H1 (cell line): ENCODE data around the gene CD37. TPM values are rescaled to one million over a fixed set of nuclear protein-coding genes. Genes with fewer than 3 reads are reported as not detected.

Experiments used
- CTCF ChIA-PET: fragments of 300-600 bp; sonication (Branson Sonifier 250); formaldehyde crosslinking; loops from one replicate; lab custom pipeline; 2021; ENCODE audit not compliant: partially characterized antibody; lab: Charles Lee
- POLR2A ChIA-PET: fragments of 300-600 bp; sonication (Branson Sonifier 250); formaldehyde crosslinking; loops from one replicate; lab custom pipeline; 2021; ENCODE audit warnings: inconsistent platforms; ENCODE audit not compliant: partially characterized antibody; lab: Charles Lee
- DNase-seq, 2 experiments: peaks; one replicate each; pipeline versions ENCODE4 v3.0.0 to v3.0.0-alpha.2; 2010 to 2022; ENCODE audit warnings: low spot score in 2 of 2, low read depth in 1 of 2, mixed read lengths in 1 of 2
- FAIRE-seq: peaks from 2 replicates; lab custom pipeline; 2011; peaks lifted over from hg19 to GRCh38; lab: Jason Lieb, UNC
- H2AFZ ChIP-seq: 2 replicates; pipeline ENCODE4 v1.8.1; 2012; ENCODE audit warnings: low read length, inconsistent platforms
- H2AK5ac ChIP-seq: 2 replicates; pipeline ENCODE4 v1.6.1; 2013; ENCODE audit warnings: low read depth, low read length
- H2BK120ac ChIP-seq: replicated peaks from 2 replicates; pipeline ENCODE3; 2013; ENCODE audit warnings: low read depth, low read length, inconsistent platforms
- H2BK12ac ChIP-seq: 2 replicates; pipeline ENCODE4 v1.6.1; 2013; ENCODE audit warnings: low read depth, low read length
- H2BK15ac ChIP-seq: 2 replicates; pipeline ENCODE4 v1.6.1; 2013; ENCODE audit warnings: low read length
- H2BK20ac ChIP-seq: 2 replicates; pipeline ENCODE4 v1.6.1; 2013; ENCODE audit warnings: low read length
- H2BK5ac ChIP-seq: 2 replicates; pipeline ENCODE4 v1.6.1; 2013; ENCODE audit warnings: low read depth, low read length
- H3K14ac ChIP-seq: 2 replicates; pipeline ENCODE4 v1.6.1; 2013; ENCODE audit warnings: inconsistent platforms; ENCODE audit not compliant: insufficient read length
- H3K18ac ChIP-seq: 2 replicates; pipeline ENCODE4 v1.6.1; 2013; ENCODE audit warnings: low read length; ENCODE audit errors: extremely low read depth
- H3K23ac ChIP-seq: 2 replicates; pipeline ENCODE4 v1.6.1; 2013; ENCODE audit warnings: inconsistent platforms; ENCODE audit not compliant: insufficient read length
- H3K23me2 ChIP-seq: 2 replicates; pipeline ENCODE4 v1.6.1; 2013; ENCODE audit warnings: low read depth, low read length
- H3K27ac ChIP-seq: 2 replicates; pipeline ENCODE4 v1.6.1; 2011; ENCODE audit warnings: low read depth, low read length, inconsistent platforms
- H3K27me3 ChIP-seq, 4 experiments: replicated peaks in 1 of 4; 1 replicate in 1 of 4; 2 replicates in 3 of 4; pipeline versions ENCODE4 v1.6.1 to v1.8.1; 2011 to 2013; ENCODE audit warnings: low read length in 3 of 4, mild to moderate bottlenecking in 3 of 4, inconsistent platforms in 2 of 4, mixed read lengths in 2 of 4, moderate library complexity in 1 of 4; ENCODE audit not compliant: control insufficient read depth in 3 of 4, insufficient read depth in 3 of 4; ENCODE audit errors: extremely low read depth in 1 of 4
- H3K36me3 ChIP-seq, 4 experiments: 2 replicates each; pipeline versions ENCODE4 v1.6.1 to v1.8.1; 2011 to 2013; ENCODE audit warnings: mild to moderate bottlenecking in 4 of 4, low read length in 3 of 4, moderate library complexity in 2 of 4, control low read depth in 1 of 4, inconsistent platforms in 1 of 4; ENCODE audit not compliant: insufficient read depth in 4 of 4, control insufficient read depth in 2 of 4
- H3K4ac ChIP-seq: replicated peaks from 2 replicates; pipeline ENCODE3; 2013; ENCODE audit warnings: low read length, low read depth, mixed read lengths, inconsistent platforms; ENCODE audit not compliant: insufficient read length
- H3K4me1 ChIP-seq, 4 experiments: replicated peaks in 1 of 4; 1 replicate in 1 of 4; 2 replicates in 3 of 4; pipeline versions ENCODE4 v1.6.1 to v1.8.1; 2011 to 2013; ENCODE audit warnings: low read length in 3 of 4, inconsistent platforms in 2 of 4, mixed read lengths in 1 of 4; ENCODE audit not compliant: insufficient read depth in 4 of 4, control insufficient read depth in 3 of 4
- H3K4me2 ChIP-seq, 2 experiments: 2 replicates each; pipeline versions ENCODE4 v1.6.1 to v1.8.1; 2011 to 2013; ENCODE audit warnings: low read depth in 2 of 2, low read length in 2 of 2, control low read depth in 1 of 2, inconsistent platforms in 1 of 2, mild to moderate bottlenecking in 1 of 2; ENCODE audit not compliant: insufficient read depth in 1 of 2
- H3K4me3 ChIP-seq, 4 experiments: fragments of 200-600, 300-600 bp in 1 of 4; sonication (generic), shearing (Covaris generic), sonication (Bioruptor Twin) in 1 of 4; 2 replicates each; pipeline versions ENCODE4 v1.5.1 to v1.8.1; 2011 to 2016; ENCODE audit warnings: low read length in 4 of 4, low read depth in 3 of 4, control low read depth in 2 of 4, inconsistent platforms in 2 of 4, mild to moderate bottlenecking in 2 of 4, mixed read lengths in 1 of 4, moderate library complexity in 1 of 4; ENCODE audit not compliant: insufficient read depth in 2 of 4; ENCODE audit errors: extremely low read depth in 1 of 4
- H3K56ac ChIP-seq: replicated peaks from 2 replicates; pipeline ENCODE3; 2013; ENCODE audit warnings: low read depth, mild to moderate bottlenecking, mixed read lengths, low read length, inconsistent platforms; ENCODE audit not compliant: insufficient read length
- H3K79me1 ChIP-seq: 2 replicates; pipeline ENCODE4 v1.6.1; 2013; ENCODE audit warnings: low read depth, low read length, control low read depth
- H3K79me2 ChIP-seq, 2 experiments: 2 replicates each; pipeline versions ENCODE4 v1.6.1 to v1.8.1; 2012 to 2013; ENCODE audit warnings: low read length in 2 of 2, mild to moderate bottlenecking in 2 of 2, inconsistent platforms in 1 of 2; ENCODE audit not compliant: insufficient read depth in 2 of 2, control insufficient read depth in 1 of 2
- H3K9ac ChIP-seq, 4 experiments: replicated peaks in 1 of 4; 1 replicate in 1 of 4; 2 replicates in 3 of 4; pipeline versions ENCODE4 v1.6.1 to v1.8.1; 2011 to 2013; ENCODE audit warnings: low read depth in 3 of 4, low read length in 3 of 4, control low read depth in 2 of 4, mild to moderate bottlenecking in 2 of 4, moderate library complexity in 2 of 4, inconsistent platforms in 1 of 4; ENCODE audit errors: extremely low read depth in 1 of 4
- H3K9me3 ChIP-seq, 2 experiments: 2 replicates each; pipeline versions ENCODE4 v1.6.1 to v1.8.1; 2012 to 2013; ENCODE audit warnings: mild to moderate bottlenecking in 2 of 2, moderate library complexity in 2 of 2, control low read depth in 1 of 2, inconsistent platforms in 1 of 2, low read depth in 1 of 2, low read length in 1 of 2, mixed read lengths in 1 of 2; ENCODE audit not compliant: insufficient read depth in 2 of 2
- H4K20me1 ChIP-seq, 2 experiments: replicated peaks in 1 of 2; 2 replicates each; pipeline versions ENCODE3 to v1.8.1; 2011 to 2013; ENCODE audit warnings: inconsistent platforms in 2 of 2, low read length in 2 of 2, mild to moderate bottlenecking in 1 of 2; ENCODE audit not compliant: insufficient read depth in 2 of 2, control insufficient read depth in 1 of 2
- H4K5ac ChIP-seq: 2 replicates; pipeline ENCODE4 v1.6.1; 2013; ENCODE audit warnings: low read length, low read depth, mixed read lengths, inconsistent platforms; ENCODE audit not compliant: insufficient read length
- H4K8ac ChIP-seq: 2 replicates; pipeline ENCODE4 v1.8.0; 2013; ENCODE audit warnings: mild to moderate bottlenecking, moderate library complexity, low read length, inconsistent platforms; ENCODE audit not compliant: insufficient read depth; ENCODE audit errors: extremely low read depth
- H4K91ac ChIP-seq: replicated peaks from 2 replicates; pipeline ENCODE3; 2013; ENCODE audit warnings: low read length, mixed read lengths, inconsistent platforms; ENCODE audit not compliant: insufficient read length
- BACH1 ChIP-seq: IDR thresholded peaks from 2 replicates; pipeline ENCODE4 v1.6.1; 2012; ENCODE audit warnings: low read length, improper control_type of control experiment
- CBX5 ChIP-seq: fragments of 300-800, 300-1000 bp; sonication (generic); IDR thresholded peaks from 2 replicates; pipeline ENCODE4 v1.7.1; 2016; ENCODE audit warnings: antibody characterized with exemption, low read length, low read depth
- CBX8 ChIP-seq: fragments of 300-800, 300-1000 bp; sonication (generic); IDR thresholded peaks from 2 replicates; pipeline ENCODE4 v1.7.1; 2016; ENCODE audit warnings: low read depth, low read length, borderline replicate concordance
- CHD1 ChIP-seq: IDR thresholded peaks from 2 replicates; pipeline ENCODE4 v1.6.1; 2012; ENCODE audit warnings: low read depth, low read length, improper control_type of control experiment
- CREB1 ChIP-seq: IDR thresholded peaks from 2 replicates; pipeline ENCODE4 v1.6.1; 2012; ENCODE audit warnings: inconsistent platforms
- E2F6 ChIP-seq: IDR thresholded peaks from 2 replicates; pipeline ENCODE4 v1.6.1; 2012; ENCODE audit warnings: inconsistent platforms
- GTF2F1 ChIP-seq: IDR thresholded peaks from 2 replicates; pipeline ENCODE4 v1.6.1; 2012; ENCODE audit warnings: low read depth, low read length, improper control_type of control experiment, borderline replicate concordance
- RBBP5 ChIP-seq: IDR thresholded peaks from 2 replicates; pipeline ENCODE4 v1.7.1; 2012; ENCODE audit warnings: low read depth, mild to moderate bottlenecking, inconsistent platforms, low read length, moderate library complexity, borderline replicate concordance
- SRF ChIP-seq: IDR thresholded peaks from 2 replicates; pipeline ENCODE4 v1.6.1; 2011; ENCODE audit warnings: mild to moderate bottlenecking, low read depth, low read length, moderate library complexity
- TAF1 ChIP-seq: IDR thresholded peaks from 2 replicates; pipeline ENCODE4 v1.6.1; 2011; ENCODE audit warnings: mild to moderate bottlenecking, low read depth, low read length
- WGBS, 2 experiments: shearing (Covaris generic) in 1 of 2; methylation state at CpG; one replicate each; pipeline versions ENCODE4 v1.1.6 to v1.1.7; 2013 to 2015; ENCODE audit warnings: low lambda C conversion rate in 2 of 2, mixed read lengths in 2 of 2, inconsistent platforms in 1 of 2, low coverage in 1 of 2, missing lambda C conversion rate in 1 of 2; ENCODE audit not compliant: insufficient replicate concordance in 2 of 2, insufficient coverage in 1 of 2, insufficient read length in 1 of 2; ENCODE audit errors: extremely low coverage in 1 of 2, missing lambda C conversion rate in 1 of 2; 5-methylcytosine and 5-hydroxymethylcytosine counted together
- polyA plus RNA-seq, 7 experiments: library from polyadenylated mRNA; depleted of rRNA in 3 of 7; stranded (reverse) in 5 of 7; unstranded in 2 of 7; fragments of >200 nt in 5 of 7; fragments of 200-250 nt in 2 of 7; gene quantifications; 1 replicate in 5 of 7; 2 replicates in 1 of 7; 4 replicates in 1 of 7; pipeline versions ENCODE4 v1.2.1 to v1.2.3, GENCODE V29; 2011 to 2013; ENCODE audit warnings: missing spikeins in 2 of 7, mixed read lengths in 2 of 7
- total RNA-seq: library from RNA; stranded (reverse); fragmentation: NEBNext Ultra II Directional; extraction: Animal tissue kit (Norgen Biotek cat#: 25700); gene quantifications from 2 replicates; pipeline ENCODE4 v1.2.1, GENCODE V29; 2021

Gene CD37
- total and polyA plus RNA-seq, 2 of the 8 experiments (the other 6 are each of a cell fraction or from before 2014, with no cell fraction given): not detected

GRCh38 chr19:49389406-49389805 lies 54.2 kb downstream of the CD37 start:
- H2AK5ac ChIP-seq: no peak overlapping the region
- H3K23ac ChIP-seq: no peak overlapping the region
- H3K18ac ChIP-seq: no peak overlapping the region
- H3K4me2 ChIP-seq: no peak overlapping the region
- H3K9me3 ChIP-seq: no peaks in the 10 kb centered on the region
- ChIA-PET CTCF (interaction anchor here (0.7 to 10.4 kb wide), 9 partner anchors 14 to 164 kb away, joined by 3 to 291 read pairs (median 8); partner anchors contain the start of genes GFY and PTH2), POLR2A (interaction anchor here (0.6 to 1.1 kb wide), 7 partner anchors 16 to 224 kb away, joined by 3 read pairs; no protein-coding TSS in a partner anchor)
- H3K79me2 ChIP-seq: no peaks in the 10 kb centered on the region
- 94% methylated on average over 16 of the region's 20 CpGs; no CpG with 5 or more reads in 1 of the 2 experiments for WGBS, 2 experiments
- no peak overlapping the region for H3K4ac ChIP-seq
- DNase-seq (no peak), FAIRE-seq (no peak)
- H2BK12ac ChIP-seq: peak overlapping the region; percentile 50; the same call in 1 of the 2 replicates
- TF ChIP-seq CBX8: no peak
- no peak for TF ChIP-seq GTF2F1
- no peak for TF ChIP-seq RBBP5
- TF ChIP-seq CHD1: no peak
- no peak for TF ChIP-seq E2F6
- TF ChIP-seq TAF1: no peak
- TF ChIP-seq SRF: no peak
- TF ChIP-seq CBX5: no peak
- TF ChIP-seq BACH1: no peak
- no peak for TF ChIP-seq CREB1
- H3K56ac ChIP-seq: no peak overlapping the region
- H2BK5ac ChIP-seq: no peak overlapping the region
- no peak overlapping the region for H2AFZ ChIP-seq
- no peak overlapping the region for H3K9ac ChIP-seq
- no peak overlapping the region for H2BK20ac ChIP-seq
- no peak overlapping the region for H3K14ac ChIP-seq
- no peaks in the 10 kb centered on the region for H4K20me1 ChIP-seq
- no peaks in the 10 kb centered on the region for H3K27me3 ChIP-seq
- no peak overlapping the region for H2BK15ac ChIP-seq
- no peaks in the 10 kb centered on the region for H3K79me1 ChIP-seq
- no peak overlapping the region for H3K4me3 ChIP-seq
- H3K4me1 ChIP-seq: peaks cover 0 to 3% (median under 1%) of the 10 kb centered on the region in 4 experiments; a peak in 2 of 7 replicates
- no peak overlapping the region for H3K27ac ChIP-seq
- H3K36me3 ChIP-seq: no peaks in the 10 kb centered on the region
- H4K5ac ChIP-seq: no peak overlapping the region
- H4K91ac ChIP-seq: no peak overlapping the region
- H4K8ac ChIP-seq: no peak overlapping the region
- H2BK120ac ChIP-seq: no peak overlapping the region
- H3K23me2 ChIP-seq: no peaks in the 10 kb centered on the region; the same call in 1 of the 2 replicates
